Measurements from ENCODE around the gene SCAMP4.

GRCh38 chr19:1924320-1924961, 19.2 kb downstream of the SCAMP4 start:
- TF ChIP-seq, protein P1, sequence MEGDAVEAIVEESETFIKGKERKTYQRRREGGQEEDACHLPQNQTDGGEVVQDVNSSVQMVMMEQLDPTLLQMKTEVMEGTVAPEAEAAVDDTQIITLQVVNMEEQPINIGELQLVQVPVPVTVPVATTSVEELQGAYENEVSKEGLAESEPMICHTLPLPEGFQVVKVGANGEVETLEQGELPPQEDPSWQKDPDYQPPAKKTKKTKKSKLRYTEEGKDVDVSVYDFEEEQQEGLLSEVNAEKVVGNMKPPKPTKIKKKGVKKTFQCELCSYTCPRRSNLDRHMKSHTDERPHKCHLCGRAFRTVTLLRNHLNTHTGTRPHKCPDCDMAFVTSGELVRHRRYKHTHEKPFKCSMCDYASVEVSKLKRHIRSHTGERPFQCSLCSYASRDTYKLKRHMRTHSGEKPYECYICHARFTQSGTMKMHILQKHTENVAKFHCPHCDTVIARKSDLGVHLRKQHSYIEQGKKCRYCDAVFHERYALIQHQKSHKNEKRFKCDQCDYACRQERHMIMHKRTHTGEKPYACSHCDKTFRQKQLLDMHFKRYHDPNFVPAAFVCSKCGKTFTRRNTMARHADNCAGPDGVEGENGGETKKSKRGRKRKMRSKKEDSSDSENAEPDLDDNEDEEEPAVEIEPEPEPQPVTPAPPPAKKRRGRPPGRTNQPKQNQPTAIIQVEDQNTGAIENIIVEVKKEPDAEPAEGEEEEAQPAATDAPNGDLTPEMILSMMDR (IDR thresholded peaks at IDR 0.05) = no peak
- TF ChIP-seq ATF2 (CRISPR knock-in tag; IDR thresholded peaks at IDR 0.05; ENCODE audit: borderline replicate concordance, low read depth) (no peak), CREM (CRISPR knock-in tag; IDR thresholded peaks at IDR 0.05) (no peak)
